GM19467 (cell line): Measurements from ENCODE around the gene HIPK3.
A peak's percentile ranks its signal among the peaks of the same experiment; 100 is the strongest.
"Not testable (repeated sequence)": the region's sequence is repeated elsewhere in the genome, so short reads cannot be mapped to it uniquely, and the experiment has no call there.

ENCODE experiments used
- ATAC-seq: cut with Tn5 transposase; IDR thresholded peaks from one replicate; pipeline ENCODE4 v1.9.1; 2021; ENCODE audit warnings: mild to moderate bottlenecking, moderate library complexity; ENCODE audit not compliant: unreplicated experiment

The HIPK3 gene

GRCh38 chr11:33257160-33257896 lies at the start of gene HIPK3:
Gene HIPK3, plus strand, starts transcription at chr11:33257381.
- ATAC-seq: peak; percentile 78

GRCh38 chr11:33207408-33207985 lies 49.7 kb upstream of the HIPK3 start:
- ATAC-seq: no peak

GRCh38 chr11:33208150-33208549 lies 49.0 kb upstream of the HIPK3 start:
- ATAC-seq: no peak

DNA sequence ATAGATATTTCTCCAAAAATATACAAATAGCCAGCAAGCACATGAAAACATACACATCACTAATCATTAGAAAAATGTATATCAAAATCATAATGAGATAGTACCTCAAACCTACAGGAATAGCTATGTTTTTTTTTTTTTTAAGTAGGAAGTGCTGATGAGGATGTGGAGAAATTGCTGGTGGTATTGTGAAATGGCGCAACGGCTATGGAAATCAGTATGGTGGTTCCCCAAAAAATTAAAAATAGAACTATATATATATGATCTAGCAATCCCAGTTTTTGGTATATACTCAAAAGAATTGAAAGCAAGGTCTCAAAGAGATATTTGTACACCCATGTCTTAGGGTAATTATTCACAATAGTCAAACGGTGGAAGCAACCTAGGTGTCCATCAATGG lies 46.0 kb upstream of the HIPK3 start:
- no peak for ATAC-seq

DNA sequence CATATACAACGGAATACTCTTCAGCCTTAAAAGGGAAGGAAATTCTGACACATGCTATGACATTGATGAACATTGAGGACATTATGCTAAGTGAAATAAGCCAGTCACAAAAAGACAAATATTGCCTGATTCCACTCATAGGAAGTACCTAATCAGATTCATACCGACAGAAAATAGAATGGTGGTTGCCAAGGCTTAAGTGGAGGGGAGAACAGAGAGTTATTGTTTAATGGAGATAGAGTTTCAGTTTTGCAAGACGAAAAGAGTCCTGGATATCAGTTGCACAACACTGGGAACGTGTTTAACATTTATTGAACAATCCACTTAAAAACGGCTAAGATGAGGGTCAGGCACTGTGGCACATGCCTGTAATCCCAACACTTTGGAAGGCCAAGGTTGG lies 45.6 kb upstream of the HIPK3 start:
- no peak for ATAC-seq

DNA sequence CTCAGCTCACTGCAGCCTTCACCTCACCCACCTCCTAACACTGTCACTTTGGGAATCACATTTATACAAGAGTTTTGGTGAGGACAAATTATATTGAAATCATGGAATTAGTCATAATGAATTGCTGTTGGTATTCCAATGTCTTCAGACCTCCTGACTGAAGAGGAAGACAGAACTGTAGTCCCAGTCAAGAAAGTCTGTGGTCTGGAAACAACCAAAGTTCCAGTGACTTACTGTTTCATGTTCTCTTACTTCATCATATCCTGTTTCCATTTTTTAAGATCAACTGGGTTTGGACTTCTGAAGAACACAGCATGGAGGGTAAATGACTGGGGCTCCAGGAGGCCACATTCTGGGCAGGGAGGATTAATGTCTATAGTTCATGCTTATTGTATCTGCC lies 43.0 kb upstream of the HIPK3 start:
- ATAC-seq: no peak

DNA sequence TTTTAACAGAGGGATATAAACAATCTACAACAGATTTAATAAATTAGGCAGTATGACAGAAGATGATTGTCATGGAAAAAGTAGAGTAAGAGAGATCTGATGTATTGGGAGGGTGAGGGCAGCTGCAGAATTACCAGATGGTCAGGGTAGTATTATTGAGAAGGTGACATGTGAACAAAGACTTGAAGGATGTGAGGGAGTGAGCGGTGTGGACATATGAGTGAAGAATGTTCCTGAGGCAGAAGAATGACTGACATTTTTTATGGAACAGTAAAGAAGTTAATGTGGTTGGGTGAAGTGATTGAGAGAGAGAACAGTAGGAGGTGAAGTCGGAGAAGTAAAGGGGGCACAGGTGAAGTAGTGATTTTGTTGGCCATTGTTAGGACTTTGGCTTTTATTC lies 42.4 kb upstream of the HIPK3 start:
- no peak for ATAC-seq

DNA sequence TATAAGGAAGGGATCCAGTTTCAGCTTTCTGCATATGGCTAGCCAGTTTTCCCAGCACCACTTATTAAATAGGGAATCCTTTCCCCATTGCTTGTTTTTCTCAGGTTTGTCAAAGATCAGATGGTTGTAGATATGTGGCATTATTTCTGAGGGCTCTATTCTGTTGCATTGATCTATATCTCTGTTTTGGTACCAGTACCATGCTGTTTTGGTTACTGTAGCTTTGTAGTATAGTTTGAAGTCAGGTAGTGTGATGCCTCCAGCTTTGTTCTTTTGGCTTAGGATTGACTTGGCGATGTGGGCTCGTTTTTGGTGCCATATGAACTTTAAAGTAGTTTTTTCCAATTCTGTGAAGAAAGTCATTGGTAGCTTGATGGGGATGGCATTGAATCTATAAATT lies 40.5 kb upstream of the HIPK3 start:
- ATAC-seq: not testable (repeated sequence)

DNA sequence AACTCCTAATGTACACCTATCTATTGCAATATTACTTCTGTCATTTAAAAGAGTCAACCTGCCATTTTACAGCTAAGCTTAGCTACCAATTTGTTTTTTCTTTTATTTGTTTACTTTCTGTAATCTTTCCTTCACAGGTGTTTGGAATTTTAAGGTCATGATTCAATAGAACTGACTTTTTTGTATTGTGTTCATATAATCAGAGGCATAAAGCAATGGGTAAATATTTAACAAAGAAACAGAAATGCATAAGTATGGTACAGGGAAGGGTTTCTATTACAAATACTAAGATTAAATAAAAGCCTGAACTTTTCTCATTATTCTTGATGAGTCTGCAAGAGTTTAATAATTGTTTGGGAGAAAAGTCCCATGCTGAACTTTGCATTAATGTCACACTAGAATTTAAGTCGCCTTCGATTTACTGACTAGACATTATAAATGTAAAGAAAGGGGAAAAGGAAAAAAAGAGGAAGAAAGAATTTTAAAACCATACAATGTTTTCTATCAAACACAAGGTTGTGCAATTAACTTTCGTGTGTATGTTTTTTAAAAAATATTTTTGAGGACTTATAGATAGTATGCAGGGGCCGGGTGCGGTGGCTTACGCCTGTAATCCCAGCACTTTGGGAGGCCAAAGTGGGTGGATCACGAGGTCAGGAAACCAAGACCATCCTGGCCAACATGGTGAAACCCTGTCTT lies 35.0 kb upstream of the HIPK3 start:
- ATAC-seq: no peak

DNA sequence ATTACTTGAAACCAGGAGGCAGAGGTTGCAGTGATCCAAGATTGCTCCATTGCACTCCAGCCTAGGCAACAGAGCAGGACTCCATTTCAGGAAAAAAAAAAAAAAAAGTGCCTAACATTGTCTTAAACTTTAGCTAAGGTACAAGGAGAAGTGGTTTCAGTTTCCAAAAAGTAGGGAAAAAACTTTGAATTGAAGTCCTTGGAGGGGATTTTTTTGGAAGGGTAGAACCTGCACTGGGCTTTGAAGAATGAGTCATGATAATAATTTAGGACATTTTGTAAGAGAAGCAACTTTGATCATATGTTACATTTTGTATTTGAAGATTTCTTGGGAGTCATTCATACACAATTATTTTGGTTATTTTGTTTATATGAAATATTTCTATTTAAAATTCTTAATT lies 31.8 kb upstream of the HIPK3 start:
- no peak for ATAC-seq

- no peak for ATAC-seq
These were observed 29.5 kb upstream of the HIPK3 start for GRCh38 chr11:33227578-33228261.

- no peak for ATAC-seq
These were observed 22.6 kb upstream of the HIPK3 start for GRCh38 chr11:33234397-33235190.

GRCh38 chr11:33237039-33237597 lies 20.1 kb upstream of the HIPK3 start:
- no peak for ATAC-seq

DNA sequence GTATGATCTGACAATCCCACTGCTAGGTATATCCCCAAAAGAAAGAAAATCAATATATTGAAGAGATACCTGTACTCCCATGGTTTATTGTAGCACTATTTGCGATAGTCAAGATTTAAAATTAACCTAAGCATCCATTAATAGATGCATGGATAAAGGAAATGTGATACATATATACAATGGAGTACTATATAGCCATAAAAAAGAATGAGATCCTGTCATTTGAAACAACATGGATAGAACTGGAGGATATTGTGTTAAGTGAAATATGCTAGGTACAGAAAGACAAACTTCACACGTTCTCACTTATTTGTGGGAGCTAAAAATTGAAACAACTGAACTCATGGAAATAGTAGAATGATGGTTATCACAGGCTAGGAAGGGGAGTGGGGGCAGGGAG lies 14.6 kb upstream of the HIPK3 start:
- ATAC-seq: no peak

DNA sequence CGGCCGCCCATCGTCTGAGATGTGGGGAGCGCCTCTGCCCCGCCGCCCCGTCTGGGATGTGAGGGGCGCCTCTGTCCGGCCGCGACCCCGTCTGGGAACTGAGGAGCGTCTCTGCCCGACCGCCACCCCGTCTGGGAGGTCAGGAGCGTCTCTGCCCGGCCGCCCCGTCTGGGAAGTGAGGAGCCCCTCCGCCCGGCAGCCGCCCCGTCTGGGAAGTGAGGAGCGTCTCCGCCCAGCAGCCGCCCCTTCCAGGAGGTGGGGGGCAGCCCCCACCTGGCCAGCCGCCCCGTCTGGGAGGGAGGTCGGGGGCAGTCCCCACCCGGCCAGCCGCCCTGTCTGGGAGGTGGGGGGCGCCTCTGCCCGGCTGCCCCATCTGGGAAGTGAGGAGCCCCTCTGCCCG lies 13.5 kb upstream of the HIPK3 start:
- ATAC-seq: not testable (repeated sequence)

DNA sequence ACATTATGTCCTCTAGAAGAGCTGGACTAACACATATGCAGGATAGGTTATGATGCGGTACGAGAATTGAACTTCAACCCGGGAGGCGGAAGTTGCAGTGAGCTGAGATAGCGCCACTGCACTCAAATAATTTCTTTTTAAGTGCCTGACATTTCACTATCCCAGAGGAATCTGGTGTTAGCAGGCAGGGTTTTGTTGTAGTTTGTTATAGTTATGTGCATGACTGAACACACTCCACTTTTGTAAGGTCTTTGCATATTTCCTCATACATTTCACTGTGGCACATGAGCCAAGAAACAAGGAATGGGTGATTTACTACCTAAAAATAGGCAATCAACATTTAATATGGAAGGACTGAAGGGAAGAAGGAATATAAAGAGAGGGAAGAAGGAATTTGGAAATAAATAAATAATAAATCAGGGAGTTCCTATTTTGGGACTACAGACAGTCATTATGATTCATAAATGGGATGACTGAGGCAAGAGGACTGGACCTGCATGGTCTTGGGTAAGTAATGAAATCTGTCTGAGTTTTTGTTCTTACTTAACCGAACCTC lies 8.7 kb upstream of the HIPK3 start:
- ATAC-seq: no peak

DNA sequence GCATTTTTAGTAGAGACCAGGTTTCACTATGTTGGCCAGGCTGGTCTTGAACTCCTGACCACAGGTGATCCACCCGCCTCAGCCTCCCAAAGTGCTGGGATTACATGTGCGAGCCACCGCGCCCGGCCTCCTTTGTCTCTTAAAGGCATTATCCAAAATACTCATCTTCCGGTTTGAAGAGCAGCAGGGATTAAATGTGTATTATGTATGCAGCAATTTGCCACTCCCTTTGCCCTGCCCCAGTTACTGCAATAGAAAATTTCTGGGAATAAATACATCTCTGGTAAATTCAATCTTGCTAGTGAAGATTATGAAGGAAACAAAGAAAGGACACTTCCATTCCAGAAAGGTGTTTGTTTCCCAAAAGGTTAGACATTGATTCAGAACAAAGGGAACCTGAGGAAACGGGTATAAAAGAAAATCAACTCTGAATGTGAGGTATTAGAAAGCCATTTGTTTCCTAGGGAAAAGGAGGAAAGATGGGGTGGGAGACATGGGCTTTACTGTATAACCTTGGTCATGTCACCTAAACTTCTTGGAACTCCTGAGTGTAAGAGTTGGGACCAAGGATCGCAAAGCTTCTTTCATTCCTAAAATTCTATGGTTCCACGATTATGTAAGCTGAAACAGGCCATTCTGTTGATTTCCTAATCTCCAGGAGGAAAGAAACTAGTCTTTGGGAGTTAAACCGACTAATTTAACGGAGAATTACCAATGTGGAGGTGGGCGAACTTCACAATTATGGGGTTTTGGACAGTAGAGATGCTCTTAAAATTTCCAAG lies 959 bp upstream of the HIPK3 start:
- ATAC-seq: no peak

- no peak for ATAC-seq
These were observed 395 bp upstream of the HIPK3 start for GRCh38 chr11:33256813-33257159.

GRCh38 chr11:33257897-33258630 lies 883 bp downstream of the HIPK3 start:
- peak; percentile 30 for ATAC-seq
